HCT116 (cell line): ENCODE data around the gene CALCA. TPM values are rescaled to one million over a fixed set of nuclear protein-coding genes. Genes with fewer than 3 reads are reported as not detected.

Experiments
- ATAC-seq: fragments of 200-7000 bp; cut with Tn5 transposase; 2 replicates; pipeline ENCODE4 v1.9.1; 2020; ENCODE audit warnings: mild to moderate bottlenecking, moderate library complexity
- BruUV-seq: library from RNA; stranded (reverse); fragments of 400-500 nt; replicated peaks from 2 replicates; lab custom pipeline; 2021; lab: Mats Ljungman, UMichigan
- CTCF ChIA-PET: fragments of 300-600 bp; sonication (Branson Sonifier 250); formaldehyde crosslinking; loops from one replicate; lab custom pipeline; 2021; ENCODE audit warnings: antibody characterized with exemption; lab: Charles Lee
- POLR2A ChIA-PET: fragments of 300-600, 350-600 bp; sonication (Branson Sonifier 250); formaldehyde crosslinking; loops from one replicate; lab custom pipeline; 2021; ENCODE audit warnings: antibody characterized with exemption; lab: Charles Lee
- RAD21 ChIA-PET, 2 experiments: fragments of 300-600 bp; sonication (Branson Sonifier 250); formaldehyde crosslinking; loops; one replicate each; lab custom pipeline; 2023; ENCODE audit warnings: low total read pairs in 2 of 2; ENCODE audit not compliant: uncharacterized antibody in 2 of 2, unreplicated experiment in 2 of 2, low non-redundant PET in 1 of 2; lab: Charles Lee
- DNase-seq: peaks from one replicate; pipeline ENCODE4 v3.0.0-alpha.2; 2010; ENCODE audit warnings: low read depth, low spot score
- H2AFZ ChIP-seq: fragments of 200-600 bp; shearing (Covaris generic), sonication (generic); 2 replicates; pipeline ENCODE4 v1.6.1; 2017; ENCODE audit warnings: low read depth, mixed run types, mixed read lengths, antibody characterized with exemption, low read length; ENCODE audit not compliant: poor library complexity, severe bottlenecking
- H3K27ac ChIP-seq: 2 replicates; pipeline ENCODE4 v1.5.1; 2012; ENCODE audit warnings: low read depth, low read length
- H3K27me3 ChIP-seq: fragments of 200-600 bp; sonication (generic); 2 replicates; pipeline ENCODE4 v1.6.1; 2016; ENCODE audit warnings: mixed run types, low read length, mixed read lengths; ENCODE audit not compliant: insufficient read depth
- H3K36me3 ChIP-seq, 2 experiments: fragments of 200-500 bp in 1 of 2; fragments of 200-600 bp in 1 of 2; sonication (Bioruptor generic) in 1 of 2; sonication (generic) in 1 of 2; 2 replicates each; pipeline versions ENCODE4 v1.5.1 to v1.6.1; 2014 to 2016; ENCODE audit warnings: low read length in 2 of 2, inconsistent platforms in 1 of 2, mixed read lengths in 1 of 2, mixed run types in 1 of 2; ENCODE audit not compliant: insufficient read depth in 2 of 2, control insufficient read depth in 1 of 2
- H3K4me1 ChIP-seq, 2 experiments: fragments of 200-600 bp in 1 of 2; sonication (generic) in 1 of 2; 2 replicates each; pipeline versions ENCODE4 v1.5.1 to v1.6.1; 2012 to 2017; ENCODE audit warnings: low read length in 2 of 2, inconsistent platforms in 1 of 2, mild to moderate bottlenecking in 1 of 2, mixed read lengths in 1 of 2, mixed run types in 1 of 2, moderate library complexity in 1 of 2; ENCODE audit not compliant: insufficient read depth in 2 of 2, control insufficient read depth in 1 of 2
- H3K4me2 ChIP-seq: fragments of 200-600 bp; sonication (generic); 2 replicates; pipeline ENCODE4 v1.6.1; 2017; ENCODE audit warnings: mixed run types, low read length, mixed read lengths
- H3K4me3 ChIP-seq, 2 experiments: fragments of 200-600 bp in 1 of 2; sonication (generic) in 1 of 2; replicated peaks in 1 of 2; 2 replicates each; pipeline ENCODE4 v1.5.1; 2011 to 2016; ENCODE audit warnings: low read length in 2 of 2, control low read depth in 1 of 2, low read depth in 1 of 2, mild to moderate bottlenecking in 1 of 2, mixed read lengths in 1 of 2, mixed run types in 1 of 2
- H3K79me2 ChIP-seq: fragments of 200-600 bp; sonication (generic); 2 replicates; pipeline ENCODE4 v1.6.1; 2017; ENCODE audit warnings: mild to moderate bottlenecking, mixed run types, low read length, moderate library complexity, mixed read lengths; ENCODE audit not compliant: insufficient read depth
- H3K9ac ChIP-seq: fragments of 200-600 bp; sonication (generic); 2 replicates; pipeline ENCODE4 v1.6.1; 2016; ENCODE audit warnings: low read length, mixed read lengths
- H3K9me2 ChIP-seq: fragments of 200-600 bp; sonication (generic), shearing (Covaris generic); 2 replicates; pipeline ENCODE4 v1.6.1; 2017; ENCODE audit warnings: mixed run types, mild to moderate bottlenecking, moderate library complexity; ENCODE audit not compliant: insufficient read depth
- H3K9me3 ChIP-seq, 2 experiments: fragments of 200-500 bp in 1 of 2; fragments of 200-600 bp in 1 of 2; sonication (Bioruptor generic) in 1 of 2; sonication (generic) in 1 of 2; 2 replicates each; pipeline ENCODE4 v1.6.1; 2014 to 2017; ENCODE audit warnings: low read length in 2 of 2, mixed read lengths in 2 of 2, inconsistent platforms in 1 of 2, low read depth in 1 of 2, mild to moderate bottlenecking in 1 of 2, mixed run types in 1 of 2, moderate library complexity in 1 of 2; ENCODE audit not compliant: control insufficient read depth in 1 of 2, insufficient read depth in 1 of 2
- H4K20me1 ChIP-seq: fragments of 200-600 bp; sonication (generic), shearing (Covaris generic); 2 replicates; pipeline ENCODE4 v1.6.1; 2017; ENCODE audit warnings: mixed run types, mild to moderate bottlenecking, moderate library complexity; ENCODE audit not compliant: insufficient read depth
- CEBPB ChIP-seq: IDR thresholded peaks from 2 replicates; pipeline ENCODE4 v1.6.1; 2012; ENCODE audit warnings: low read depth
- EGR1 ChIP-seq: IDR thresholded peaks from 2 replicates; pipeline ENCODE4 v1.6.1; 2012; ENCODE audit warnings: low read depth
- EZH2 ChIP-seq: fragments of 200-600 bp; sonication (generic); IDR thresholded peaks from 2 replicates; pipeline ENCODE4 v1.6.1; 2017; ENCODE audit warnings: antibody characterized with exemption, mixed run types
- FOSL1 ChIP-seq: IDR thresholded peaks from 2 replicates; pipeline ENCODE4 v1.6.1; 2012; ENCODE audit warnings: low read depth
- POLR2AphosphoS5 ChIP-seq: IDR thresholded peaks from 2 replicates; pipeline ENCODE4 v1.6.1; 2011; ENCODE audit warnings: mild to moderate bottlenecking, low read depth, low read length, moderate library complexity
- RAD21 ChIP-seq: IDR thresholded peaks from 2 replicates; pipeline ENCODE4 v1.6.1; 2012; ENCODE audit warnings: low read depth, mild to moderate bottlenecking
- ZNF274 ChIP-seq: fragments of 200-500 bp; sonication (Bioruptor generic); IDR thresholded peaks from 2 replicates; pipeline ENCODE4 v1.6.1; 2014; ENCODE audit warnings: mild to moderate bottlenecking, low read depth, low read length, inconsistent platforms
- intact Hi-C: fragments of 100-400 bp; cut with micrococcal nuclease; formaldehyde crosslinking; loops from 2 replicates; pipeline ENCODE4 v1.10.0; 2022
- total RNA-seq: library from RNA; stranded (reverse); gene quantifications from one replicate; pipeline ENCODE4 v1.2.1, GENCODE V29; 2021; ENCODE audit not compliant: unreplicated experiment
- TF ChIP-seq, protein P1 (sequence below): IDR thresholded peaks from 2 replicates; pipeline ENCODE4 v1.6.1; 2012
- TF ChIP-seq, protein P2 (sequence below), 3 experiments: fragments of 200-600 bp in 1 of 3; sonication (generic) in 1 of 3; IDR thresholded peaks in 2 of 3; conservative IDR thresholded peaks in 1 of 3; 2 replicates each; pipeline ENCODE4 v1.5.1; 2012 to 2017; ENCODE audit warnings: low read depth in 2 of 3, low read length in 2 of 3, antibody characterized with exemption in 1 of 3, borderline replicate concordance in 1 of 3, control low read depth in 1 of 3, mild to moderate bottlenecking in 1 of 3, mixed read lengths in 1 of 3, mixed run types in 1 of 3, moderate library complexity in 1 of 3; ENCODE audit not compliant: insufficient read depth in 1 of 3

CALCA gene
- total RNA-seq, 1 experiment from 2014 or later, result not detected

DNA sequence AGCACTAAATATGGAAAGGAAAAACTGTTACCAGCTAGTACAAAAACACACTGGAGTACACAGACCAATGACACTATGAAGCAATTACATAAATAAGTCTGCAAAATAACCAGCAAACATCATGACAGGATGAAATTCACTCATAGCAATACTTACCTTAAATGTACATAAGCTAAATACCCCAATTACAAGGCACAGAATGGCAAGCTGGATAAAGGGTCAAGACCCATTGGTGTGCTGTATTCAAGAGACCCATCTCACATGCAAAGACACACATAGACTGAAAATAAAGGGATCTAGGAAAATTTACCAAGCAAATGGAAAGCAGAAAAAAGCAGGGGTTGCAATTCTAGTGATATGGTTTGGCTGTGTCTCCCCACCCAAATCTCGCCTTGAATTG is 44.0 kb upstream of the CALCA start (continued):
- no peak for TF ChIP-seq ZNF274
- no peak for TF ChIP-seq RAD21
- TF ChIP-seq POLR2AphosphoS5, result no peak
- TF ChIP-seq, protein P1, sequence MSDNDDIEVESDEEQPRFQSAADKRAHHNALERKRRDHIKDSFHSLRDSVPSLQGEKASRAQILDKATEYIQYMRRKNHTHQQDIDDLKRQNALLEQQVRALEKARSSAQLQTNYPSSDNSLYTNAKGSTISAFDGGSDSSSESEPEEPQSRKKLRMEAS, result no peak
- TF ChIP-seq EGR1, result no peak
- TF ChIP-seq, protein P2, sequence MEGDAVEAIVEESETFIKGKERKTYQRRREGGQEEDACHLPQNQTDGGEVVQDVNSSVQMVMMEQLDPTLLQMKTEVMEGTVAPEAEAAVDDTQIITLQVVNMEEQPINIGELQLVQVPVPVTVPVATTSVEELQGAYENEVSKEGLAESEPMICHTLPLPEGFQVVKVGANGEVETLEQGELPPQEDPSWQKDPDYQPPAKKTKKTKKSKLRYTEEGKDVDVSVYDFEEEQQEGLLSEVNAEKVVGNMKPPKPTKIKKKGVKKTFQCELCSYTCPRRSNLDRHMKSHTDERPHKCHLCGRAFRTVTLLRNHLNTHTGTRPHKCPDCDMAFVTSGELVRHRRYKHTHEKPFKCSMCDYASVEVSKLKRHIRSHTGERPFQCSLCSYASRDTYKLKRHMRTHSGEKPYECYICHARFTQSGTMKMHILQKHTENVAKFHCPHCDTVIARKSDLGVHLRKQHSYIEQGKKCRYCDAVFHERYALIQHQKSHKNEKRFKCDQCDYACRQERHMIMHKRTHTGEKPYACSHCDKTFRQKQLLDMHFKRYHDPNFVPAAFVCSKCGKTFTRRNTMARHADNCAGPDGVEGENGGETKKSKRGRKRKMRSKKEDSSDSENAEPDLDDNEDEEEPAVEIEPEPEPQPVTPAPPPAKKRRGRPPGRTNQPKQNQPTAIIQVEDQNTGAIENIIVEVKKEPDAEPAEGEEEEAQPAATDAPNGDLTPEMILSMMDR (IDR thresholded peaks at IDR 0.05 in 2 of 3, conservative IDR thresholded peaks at IDR 0.05 in 1 of 3; ENCODE audit: borderline replicate concordance in 1 of 3, insufficient read depth in 1 of 3, low read depth in 2 of 3, low read length in 2 of 3), result no peak
- TF ChIP-seq, all 23 proteins: peak for 0

DNA sequence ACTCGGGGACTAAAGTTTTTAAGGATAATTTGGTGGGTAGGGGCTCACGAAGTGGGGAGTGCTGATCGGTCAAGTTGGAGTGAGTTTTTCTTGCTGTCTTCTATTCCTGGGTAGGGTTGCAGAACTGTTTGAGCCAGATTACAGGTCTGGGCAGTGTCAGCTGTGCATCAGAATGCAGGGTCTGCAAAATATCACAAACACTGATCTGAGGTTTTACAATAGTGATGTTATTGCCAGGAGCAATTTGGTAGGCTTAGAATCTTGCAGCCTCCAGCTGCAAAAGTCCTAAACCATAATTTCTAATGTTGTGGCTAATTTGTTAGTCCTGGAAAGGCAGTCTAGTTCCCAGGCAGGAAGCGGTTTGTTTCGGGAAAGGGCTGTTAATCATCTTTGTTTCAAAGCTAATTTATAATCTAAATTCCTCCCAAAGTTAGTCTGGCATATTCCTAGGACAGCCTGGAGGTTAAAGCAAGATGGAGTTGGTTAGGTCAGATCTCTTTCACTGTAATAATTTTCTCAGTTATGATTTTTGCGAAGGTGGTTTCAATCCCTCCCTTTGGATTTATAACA is 39.7 kb upstream of the CALCA start:
- Histone ChIP-seq H4K20me1 (no peaks in the 10 kb centered on the region), H3K4me3 (no peak overlapping the region), H3K4me2 (no peak overlapping the region), H3K4me1 (no peaks in the 10 kb centered on the region), H3K9me3 (no peaks in the 10 kb centered on the region), H3K79me2 (no peaks in the 10 kb centered on the region), H3K27me3 (no peaks in the 10 kb centered on the region), H3K9ac (no peak overlapping the region), H2AFZ (no peak overlapping the region), H3K9me2 (no peaks in the 10 kb centered on the region), H3K27ac (no peak overlapping the region), H3K36me3 (no peaks in the 10 kb centered on the region)
- ATAC-seq, result no peak
- no peak for DNase-seq
- TF ChIP-seq FOSL1 (no peak), EZH2 (no peak), CEBPB (no peak)
- intact Hi-C loops, result no loop called here
- ChIA-PET CTCF (no interaction called here), RAD21 (no interaction called here), POLR2A (no interaction called here)
- BruUV-seq, result no TSS peak
